Gastrocnemius medialis (tissue), 4 donors: ENCODE measurements around the gene CCDC78.
"Not testable (repeated sequence)": the region's sequence is repeated elsewhere in the genome, so short reads cannot be mapped to it uniquely, and the experiment has no call there.

Experiments used
- CTCF ChIP-seq, 5 experiments: fragments of 450-650 bp in 3 of 5; fragments of 200-600 bp in 2 of 5; sonication (generic) in 2 of 5; IDR thresholded peaks in 4 of 5; conservative IDR thresholded peaks in 1 of 5; 1 replicate in 4 of 5; 2 replicates in 1 of 5; pipeline ENCODE4 v1.5.1; 2016 to 2019; ENCODE audit warnings: antibody characterized with exemption in 5 of 5, mild to moderate bottlenecking in 3 of 5, moderate library complexity in 3 of 5
- POLR2A ChIP-seq, 2 donors: fragments of 450-650 bp; IDR thresholded peaks; one replicate each; pipeline ENCODE4 v1.6.1; 2017; ENCODE audit warnings: antibody characterized with exemption in 2 of 2, mild to moderate bottlenecking in 2 of 2, moderate library complexity in 2 of 2

GRCh38 chr16:742894-743293, 16.7 kb upstream of the CCDC78 start:
- not testable (repeated sequence) for TF ChIP-seq POLR2A (IDR thresholded peaks at IDR 0.05); CTCF (IDR thresholded peaks at IDR 0.05 in 4 of 5, conservative IDR thresholded peaks at IDR 0.05 in 1 of 5)
